GM12878 (cell line): ENCODE data around the gene CACNA2D3. TPM values are rescaled to one million over a fixed set of nuclear protein-coding genes. Genes with fewer than 3 reads are reported as not detected.

Experiments used
- ATAC-seq: fragments of 200-7000 bp; cut with Tn5 transposase; 3 replicates; pipeline ENCODE4 v1.9.1; 2020; ENCODE audit warnings: mild to moderate bottlenecking, moderate library complexity
- BruUV-seq: library from RNA; stranded (reverse); fragments of 400-500 nt; replicated peaks from 2 replicates; lab custom pipeline; 2021; lab: Mats Ljungman, UMichigan
- CTCF ChIA-PET: fragments of 300-600 bp; sonication (Branson Sonifier 250); formaldehyde crosslinking; extraction: SDS; loops from one replicate; lab custom pipeline; 2021; ENCODE audit warnings: inconsistent platforms; lab: Yijun Ruan, JAX
- POLR2A ChIA-PET: fragments of 350-600 bp; formaldehyde crosslinking; extraction: SDS; loops from one replicate; lab custom pipeline; 2021; ENCODE audit warnings: inconsistent platforms; lab: Charles Lee
- RAD21 ChIA-PET: fragments of 300-600 bp; sonication (Branson Sonifier 250); formaldehyde crosslinking; loops from one replicate; lab custom pipeline; 2023; ENCODE audit warnings: antibody characterized with exemption; ENCODE audit not compliant: unreplicated experiment; lab: Charles Lee
- SMC1A ChIA-PET: fragments of 300-600 bp; sonication (Branson Sonifier 250); formaldehyde crosslinking; loops from one replicate; lab custom pipeline; 2023; ENCODE audit not compliant: unreplicated experiment, uncharacterized antibody; lab: Charles Lee
- DNase-seq: peaks from one replicate; pipeline ENCODE4 v3.0.0-alpha.2; 2011; ENCODE audit warnings: low read depth, low spot score
- FAIRE-seq: peaks from 3 replicates; lab custom pipeline; 2011; peaks lifted over from hg19 to GRCh38; lab: Jason Lieb, UNC
- H2AFZ ChIP-seq: 2 replicates; pipeline ENCODE4 v1.6.0; 2011; ENCODE audit warnings: low read depth, low read length, control low read depth; ENCODE audit not compliant: control insufficient read depth
- H3K27ac ChIP-seq: 2 replicates; pipeline ENCODE4 v1.5.1; 2011; ENCODE audit warnings: control low read depth; ENCODE audit not compliant: control insufficient read depth, insufficient read depth
- H3K27me3 ChIP-seq, 2 experiments: replicated peaks in 1 of 2; 2 replicates each; pipeline versions ENCODE4 v1.6.0 to v1.6.1; 2011; ENCODE audit warnings: low read length in 1 of 2; ENCODE audit not compliant: control insufficient read depth in 2 of 2, insufficient read depth in 2 of 2
- H3K36me3 ChIP-seq, 2 experiments: 2 replicates each; pipeline ENCODE4 v1.5.1; 2011; ENCODE audit warnings: low read length in 1 of 2; ENCODE audit not compliant: control insufficient read depth in 2 of 2, insufficient read depth in 2 of 2
- H3K4me1 ChIP-seq: 2 replicates; pipeline ENCODE4 v1.6.1; 2011; ENCODE audit warnings: mild to moderate bottlenecking, low read length, moderate library complexity, mixed read lengths; ENCODE audit not compliant: control insufficient read depth, insufficient read depth
- H3K4me2 ChIP-seq: 2 replicates; pipeline ENCODE4 v1.6.0; 2011; ENCODE audit warnings: control low read depth; ENCODE audit not compliant: control insufficient read depth, insufficient read depth
- H3K4me3 ChIP-seq: fragments of 200-600 bp; sonication (generic); 2 replicates; pipeline ENCODE4 v1.5.1; 2016
- H3K79me2 ChIP-seq: 2 replicates; pipeline ENCODE4 v1.6.0; 2011; ENCODE audit warnings: low read length; ENCODE audit not compliant: control insufficient read depth, insufficient read depth
- H3K9ac ChIP-seq: 2 replicates; pipeline ENCODE4 v1.8.0; 2011; ENCODE audit warnings: low read length, control low read depth, mixed read lengths; ENCODE audit not compliant: control insufficient read depth, insufficient read depth
- H3K9me3 ChIP-seq: replicated peaks from 3 replicates; pipeline ENCODE4 v1.5.1; 2011; ENCODE audit warnings: mild to moderate bottlenecking, low read length; ENCODE audit not compliant: control insufficient read depth, insufficient read depth
- H4K20me1 ChIP-seq: 2 replicates; pipeline ENCODE4 v1.6.0; 2011; ENCODE audit not compliant: control insufficient read depth, insufficient read depth
- CBFB ChIP-seq: IDR thresholded peaks from 2 replicates; pipeline ENCODE4 v1.6.1; 2016; ENCODE audit warnings: antibody characterized with exemption, low read depth
- CHD4 ChIP-seq: fragments of 200-600 bp; sonication (generic); IDR thresholded peaks from 2 replicates; pipeline ENCODE4 v1.6.1; 2016; ENCODE audit warnings: mild to moderate bottlenecking
- CTCF ChIP-seq, 3 experiments: IDR thresholded peaks in 2 of 3; conservative IDR thresholded peaks in 1 of 3; 2 replicates each; pipeline ENCODE4 v1.5.1; 2011; ENCODE audit warnings: low read depth in 3 of 3, low read length in 3 of 3, mild to moderate bottlenecking in 3 of 3, control low read depth in 2 of 3, moderate library complexity in 2 of 3, inconsistent platforms in 1 of 3, mixed read lengths in 1 of 3; ENCODE audit not compliant: control insufficient read depth in 2 of 3, insufficient read depth in 1 of 3; ENCODE audit errors: extremely low read depth in 1 of 3
- EP300 ChIP-seq, 2 experiments: fragments of 150-350 bp in 1 of 2; IDR thresholded peaks; 2 replicates each; pipeline ENCODE4 v1.6.1; 2011 to 2012; ENCODE audit warnings: low read depth in 2 of 2, low read length in 2 of 2, borderline replicate concordance in 1 of 2, improper control_type of control experiment in 1 of 2, inconsistent platforms in 1 of 2; ENCODE audit not compliant: control insufficient read depth in 1 of 2
- HCFC1 ChIP-seq: fragments of 150-350 bp; IDR thresholded peaks from 2 replicates; pipeline ENCODE4 v1.6.1; 2014; ENCODE audit warnings: low read length
- NFYA ChIP-seq: IDR thresholded peaks from 2 replicates; pipeline ENCODE4 v1.6.1; 2011; ENCODE audit warnings: low read depth, mild to moderate bottlenecking, low read length, improper control_type of control experiment, borderline replicate concordance
- NRF1 ChIP-seq: conservative IDR thresholded peaks from 2 replicates; pipeline ENCODE4 v1.6.1; 2011; ENCODE audit warnings: mild to moderate bottlenecking, low read depth, low read length, improper control_type of control experiment
- PML ChIP-seq: IDR thresholded peaks from 2 replicates; pipeline ENCODE4 v1.6.1; 2012; ENCODE audit warnings: low read length, inconsistent platforms
- RAD51 ChIP-seq: fragments of 450-650 bp; IDR thresholded peaks from 2 replicates; pipeline ENCODE4 v1.6.1; 2016; ENCODE audit warnings: moderate library complexity, mild to moderate bottlenecking, inconsistent platforms
- RFX5 ChIP-seq: IDR thresholded peaks from 2 replicates; pipeline ENCODE4 v1.6.1; 2011; ENCODE audit warnings: low read depth, low read length, improper control_type of control experiment
- SIN3A ChIP-seq: IDR thresholded peaks from 2 replicates; pipeline ENCODE4 v1.6.1; 2012; ENCODE audit warnings: low read depth, low read length, improper control_type of control experiment
- SMAD5 ChIP-seq: IDR thresholded peaks from 2 replicates; pipeline ENCODE4 v1.6.1; 2016; ENCODE audit warnings: antibody characterized with exemption, low read depth
- SP1 ChIP-seq: IDR thresholded peaks from one replicate; pipeline ENCODE4 v1.6.1; 2011; ENCODE audit warnings: low read depth, low read length
- SREBF1 ChIP-seq: IDR thresholded peaks from 2 replicates; pipeline ENCODE4 v1.6.1; 2012; ENCODE audit warnings: mild to moderate bottlenecking, low read length
- STAT1 ChIP-seq: fragments of 450-650 bp; conservative IDR thresholded peaks from 2 replicates; pipeline ENCODE4 v1.6.1; 2014; ENCODE audit warnings: antibody characterized with exemption, mild to moderate bottlenecking
- SUZ12 ChIP-seq: fragments of 200-600 bp; sonication (generic); IDR thresholded peaks from one replicate; pipeline ENCODE4 v1.6.1; 2018; ENCODE audit warnings: antibody characterized with exemption, mild to moderate bottlenecking; ENCODE audit not compliant: unreplicated experiment
- ZBED1 ChIP-seq: IDR thresholded peaks from 2 replicates; pipeline ENCODE4 v1.6.1; 2016; ENCODE audit warnings: borderline replicate concordance
- ZNF622 ChIP-seq: fragments of 450-650 bp; IDR thresholded peaks from 2 replicates; pipeline ENCODE4 v1.6.1; 2017; ENCODE audit warnings: mild to moderate bottlenecking, inconsistent platforms
- WGBS: methylation state at CpG from one replicate; pipeline ENCODE4 v1.1.6; 2016; ENCODE audit warnings: low lambda C conversion rate; ENCODE audit not compliant: insufficient replicate concordance, insufficient coverage; ENCODE audit errors: missing lambda C conversion rate; 5-methylcytosine and 5-hydroxymethylcytosine counted together
- in situ Hi-C: fragments of 300-500 bp; cut with MboI; formaldehyde crosslinking; loops from 9 replicates; pipeline ENCODE4 v1.14.3; 2018; ENCODE audit warnings: mixed read lengths
- intact Hi-C: fragments of 100-400 bp; cut with micrococcal nuclease; formaldehyde crosslinking; loops from one replicate; pipeline ENCODE4 v1.14.2; 2022; ENCODE audit not compliant: unreplicated experiment
- polyA plus RNA-seq, 11 experiments: library from polyadenylated mRNA; depleted of rRNA in 4 of 11; unstranded in 6 of 11; stranded (reverse) in 5 of 11; fragments of >200 nt; fragmentation: Nextera tagmentation in 4 of 11; fragmentation: Illumina TruSeq in 1 of 11; extraction: Ambion mirVana in 4 of 11; extraction: Trizol in 1 of 11; gene quantifications; 1 replicate in 1 of 11; 2 replicates in 10 of 11; pipeline versions ENCODE4 v1.2.1 to v1.2.3, GENCODE V29; 2011 to 2016; ENCODE audit warnings: inconsistent platforms in 2 of 11, missing spikeins in 2 of 11, low read depth in 1 of 11
- total RNA-seq, 4 experiments: library from RNA; depleted of rRNA in 3 of 4; stranded (reverse); fragments of >200 nt in 3 of 4; fragmentation: Illumina TruSeq in 1 of 4; extraction: Trizol in 1 of 4; gene quantifications; 2 replicates each; pipeline versions ENCODE4 v1.2.1 to v1.2.3, GENCODE V29; 2013 to 2021
- TF ChIP-seq, protein P1 (sequence below): fragments of 450-650 bp; IDR thresholded peaks from 2 replicates; pipeline ENCODE4 v1.6.1; 2017; ENCODE audit warnings: low read depth, mild to moderate bottlenecking, moderate library complexity

CACNA2D3 gene
- total and polyA plus RNA-seq, 10 of the 15 experiments (the other 5 are each of a cell fraction or from before 2014, with no cell fraction given): not detected

DNA sequence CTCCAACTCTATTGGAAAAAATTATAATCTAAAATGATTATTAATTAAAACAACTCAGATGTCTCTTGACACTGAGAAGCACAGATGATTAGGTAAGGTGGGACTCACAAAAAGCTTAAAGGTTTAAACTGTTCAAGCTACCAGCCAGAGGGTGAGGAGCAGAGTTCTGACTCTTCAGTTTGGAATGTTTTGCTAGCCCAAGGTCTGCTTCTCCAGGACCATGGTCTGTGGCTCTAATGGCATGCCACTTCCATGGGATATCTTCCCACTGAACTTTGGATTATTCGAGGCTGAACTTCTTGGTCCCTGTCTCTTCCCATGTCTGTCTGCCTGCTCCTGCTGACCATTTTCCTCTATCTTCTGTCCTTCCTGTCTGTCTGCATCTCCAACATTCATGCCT is 49.2 kb downstream of the CACNA2D3 start:
- CTCF ChIA-PET: no interaction called here

More for the DNA sequence above, 49.2 kb downstream of the CACNA2D3 start:
- Histone ChIP-seq H3K9me3 (no peaks in the 10 kb centered on the region), H3K27me3 (0 out of 4 replicates have a peak, but pooled peaks cover 0 to 5% of the 10 kb centered on the region in 2 experiments), H3K4me1 (no peaks in the 10 kb centered on the region), H3K36me3 (no peaks in the 10 kb centered on the region), H3K4me3 (no peak overlapping the region), H4K20me1 (no peaks in the 10 kb centered on the region), H3K27ac (no peak overlapping the region), H3K9ac (no peak overlapping the region), H2AFZ (no peak overlapping the region), H3K79me2 (no peaks in the 10 kb centered on the region), H3K4me2 (no peak overlapping the region)
- in situ Hi-C loops: no loop called here
- DNase-seq: no peak
- ChIA-PET POLR2A (no interaction called here), SMC1A (no interaction called here), RAD21 (no interaction called here)
- intact Hi-C loops: no loop called here
- FAIRE-seq: no peak
- WGBS: 0% methylated on average over 1 of the region's 1 CpG
- TF ChIP-seq CTCF (IDR thresholded peaks at IDR 0.05 in 2 of 3, conservative IDR thresholded peaks at IDR 0.05 in 1 of 3; ENCODE audit: control insufficient read depth in 2 of 3, extremely low read depth in 1 of 3, insufficient read depth in 1 of 3, low read depth in 3 of 3, low read length in 3 of 3) (no peak), HCFC1 (no peak), CHD4 (no peak), STAT1 (no peak), RAD51 (no peak), SIN3A (no peak), ZNF622 (no peak), SMAD5 (no peak), ZBED1 (no peak), PML (no peak), NFYA (no peak), RFX5 (no peak), SREBF1 (no peak), EP300 (IDR thresholded peaks at IDR 0.05; ENCODE audit: borderline replicate concordance in 1 of 2, control insufficient read depth in 1 of 2, low read depth in 2 of 2, low read length in 2 of 2) (no peak), NRF1 (no peak), SP1 (no peak), CBFB (no peak), SUZ12 (no peak)
- TF ChIP-seq, protein P1, sequence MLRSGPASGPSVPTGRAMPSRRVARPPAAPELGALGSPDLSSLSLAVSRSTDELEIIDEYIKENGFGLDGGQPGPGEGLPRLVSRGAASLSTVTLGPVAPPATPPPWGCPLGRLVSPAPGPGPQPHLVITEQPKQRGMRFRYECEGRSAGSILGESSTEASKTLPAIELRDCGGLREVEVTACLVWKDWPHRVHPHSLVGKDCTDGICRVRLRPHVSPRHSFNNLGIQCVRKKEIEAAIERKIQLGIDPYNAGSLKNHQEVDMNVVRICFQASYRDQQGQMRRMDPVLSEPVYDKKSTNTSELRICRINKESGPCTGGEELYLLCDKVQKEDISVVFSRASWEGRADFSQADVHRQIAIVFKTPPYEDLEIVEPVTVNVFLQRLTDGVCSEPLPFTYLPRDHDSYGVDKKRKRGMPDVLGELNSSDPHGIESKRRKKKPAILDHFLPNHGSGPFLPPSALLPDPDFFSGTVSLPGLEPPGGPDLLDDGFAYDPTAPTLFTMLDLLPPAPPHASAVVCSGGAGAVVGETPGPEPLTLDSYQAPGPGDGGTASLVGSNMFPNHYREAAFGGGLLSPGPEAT: no peak
- no peak for ATAC-seq
- BruUV-seq: no TSS peak
